OCI-LY7 (cell line): ENCODE results near the gene PPP1R7. TPM values are rescaled to one million over a fixed set of nuclear protein-coding genes. Genes with fewer than 3 reads are reported as not detected.

ENCODE experiments used
- BruUV-seq: library from RNA; stranded (reverse); fragments of 400-500 nt; replicated peaks from 2 replicates; lab custom pipeline; 2021; lab: Mats Ljungman, UMichigan
- CTCF ChIA-PET: fragments of 300-600 bp; sonication (Branson Sonifier 250); formaldehyde crosslinking; loops from one replicate; lab custom pipeline; 2022; ENCODE audit warnings: antibody characterized with exemption; ENCODE audit not compliant: unreplicated experiment; lab: Charles Lee
- POLR2A ChIA-PET: fragments of 300-600 bp; sonication (Branson Sonifier 250); formaldehyde crosslinking; loops from one replicate; lab custom pipeline; 2022; ENCODE audit warnings: antibody characterized with exemption; lab: Charles Lee
- DNase-seq: peaks from one replicate; pipeline ENCODE4 v3.0.0-alpha.2; 2015; ENCODE audit warnings: low spot score
- H2AFZ ChIP-seq: fragments of 200-600 bp; sonication (generic), shearing (Covaris generic); 2 replicates; pipeline ENCODE4 v1.6.1; 2014; ENCODE audit warnings: mild to moderate bottlenecking, antibody characterized with exemption, low read length, moderate library complexity
- H3K27ac ChIP-seq: fragments of 200-600 bp; sonication (generic); 2 replicates; pipeline ENCODE4 v1.5.1; 2014; ENCODE audit warnings: mixed run types, low read depth, mild to moderate bottlenecking, moderate library complexity, low read length, inconsistent platforms; ENCODE audit not compliant: poor library complexity, severe bottlenecking
- H3K36me3 ChIP-seq: fragments of 200-600 bp; sonication (generic); 2 replicates; pipeline ENCODE4 v1.6.1; 2014; ENCODE audit warnings: mild to moderate bottlenecking, antibody characterized with exemption, low read length, moderate library complexity, mixed read lengths; ENCODE audit not compliant: insufficient read depth
- H3K4me1 ChIP-seq: fragments of 200-600 bp; sonication (generic); 2 replicates; pipeline ENCODE4 v1.5.1; 2014; ENCODE audit warnings: mild to moderate bottlenecking, low read length; ENCODE audit not compliant: insufficient read depth, poor library complexity, severe bottlenecking
- H3K4me2 ChIP-seq: fragments of 200-600 bp; sonication (generic); 2 replicates; pipeline ENCODE4 v1.6.1; 2014; ENCODE audit warnings: mild to moderate bottlenecking, low read length
- H3K4me3 ChIP-seq: fragments of 200-600 bp; sonication (generic); 2 replicates; pipeline ENCODE4 v1.5.1; 2014; ENCODE audit warnings: mild to moderate bottlenecking, low read depth, low read length; ENCODE audit not compliant: poor library complexity, severe bottlenecking
- H3K79me2 ChIP-seq: fragments of 200-600 bp; sonication (generic); 2 replicates; pipeline ENCODE4 v1.6.1; 2016; ENCODE audit warnings: low read depth, mild to moderate bottlenecking, low read length, moderate library complexity, mixed read lengths; ENCODE audit not compliant: insufficient read depth
- H3K9me2 ChIP-seq: fragments of 200-600 bp; sonication (generic); 2 replicates; pipeline ENCODE4 v1.6.1; 2016; ENCODE audit warnings: mild to moderate bottlenecking, low read length, mixed read lengths; ENCODE audit not compliant: insufficient read depth
- H3K9me3 ChIP-seq: fragments of 200-600 bp; sonication (generic); 2 replicates; pipeline ENCODE4 v1.6.1; 2014; ENCODE audit warnings: mild to moderate bottlenecking, mixed run types, low read length, mixed read lengths
- H4K20me1 ChIP-seq: fragments of 200-600 bp; sonication (generic); 2 replicates; pipeline ENCODE4 v1.6.1; 2014; ENCODE audit warnings: mild to moderate bottlenecking, antibody characterized with exemption, low read length, moderate library complexity, mixed read lengths; ENCODE audit not compliant: insufficient read depth
- EZH2phosphoT487 ChIP-seq: fragments of 200-600 bp; sonication (generic); IDR thresholded peaks from 2 replicates; pipeline ENCODE4 v1.6.1; 2018; ENCODE audit warnings: low read depth, borderline replicate concordance, mild to moderate bottlenecking, mixed run types, antibody characterized with exemption, low read length, moderate library complexity, mixed read lengths
- intact Hi-C: fragments of 100-400 bp; cut with micrococcal nuclease; formaldehyde crosslinking; loops from one replicate; pipeline ENCODE4 v1.10.0; 2022; ENCODE audit not compliant: unreplicated experiment
- total RNA-seq, 2 experiments: library from RNA; depleted of rRNA in 1 of 2; stranded (reverse); fragments of >200 nt in 1 of 2; shearing (Covaris generic) in 1 of 2; gene quantifications; 2 replicates each; pipeline ENCODE4 v1.2.3, GENCODE V29; 2014 to 2022
- TF ChIP-seq, protein P1 (sequence below): fragments of 200-600 bp; sonication (generic); conservative IDR thresholded peaks from 2 replicates; pipeline ENCODE4 v1.5.1; 2014; ENCODE audit warnings: mild to moderate bottlenecking, antibody characterized with exemption, low read length, moderate library complexity, mixed read lengths

PPP1R7 gene
- total RNA-seq, 2 experiments from 2014 or later = 46.0 to 82.0 TPM

DNA sequence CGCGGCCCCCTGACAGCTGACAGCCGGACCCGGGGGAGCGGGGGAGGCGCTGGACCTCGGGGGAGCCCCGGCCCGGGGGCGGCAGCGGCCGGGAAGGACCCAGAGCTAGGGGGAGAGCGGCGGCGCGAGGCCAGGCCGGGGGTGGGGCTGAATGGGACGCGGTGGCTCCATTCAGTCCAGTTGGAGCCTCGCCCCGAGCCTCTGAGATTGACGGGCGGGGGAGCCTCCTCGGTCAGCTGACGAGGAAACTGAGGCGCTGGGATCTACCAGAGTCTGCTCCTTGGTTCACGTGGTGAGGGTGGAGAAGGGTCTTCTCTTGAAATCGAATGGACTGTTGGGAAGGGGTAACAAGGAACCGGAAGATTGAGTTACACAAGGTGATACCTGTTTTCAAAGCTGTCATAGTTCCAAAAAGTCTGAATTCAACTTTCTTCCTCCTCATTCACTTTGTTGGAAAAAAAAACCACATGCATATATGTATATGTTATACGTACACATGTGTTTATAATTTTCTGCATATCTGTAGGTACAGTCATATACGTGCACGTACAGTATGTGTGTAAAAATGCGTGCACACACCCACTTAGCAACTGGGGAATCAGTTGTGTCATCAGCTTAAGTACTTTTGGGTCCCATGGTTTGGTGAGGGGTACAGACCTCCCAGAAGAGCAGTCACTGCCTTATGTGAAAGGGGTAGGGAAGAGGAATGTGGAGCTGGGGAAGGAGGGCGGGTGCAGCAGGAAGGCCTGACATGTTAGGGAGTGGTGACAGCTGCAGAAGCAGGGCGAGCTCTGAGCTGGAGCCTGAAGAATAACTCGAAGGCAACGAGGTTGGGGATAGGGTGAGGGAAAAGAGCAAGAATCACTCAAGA is 628 bp downstream of the PPP1R7 start:
- Histone ChIP-seq H3K36me3 (peaks cover 16% of the 10 kb centered on the region), H3K4me3 (peak overlapping the region; percentile 94), H3K4me2 (peak overlapping the region; percentile 95), H3K9me2 (no peaks in the 10 kb centered on the region), H3K4me1 (peaks cover 37% of the 10 kb centered on the region), H4K20me1 (peaks cover 16% of the 10 kb centered on the region), H3K79me2 (peaks cover 39% of the 10 kb centered on the region; the same call in 1 of the 2 replicates), H3K27ac (peak overlapping the region; percentile 23), H3K9me3 (no peaks in the 10 kb centered on the region), H2AFZ (peak overlapping the region; percentile 86)
- ChIA-PET CTCF (no interaction called here), POLR2A (interaction anchor here (0.6 to 0.9 kb wide), 4 partner anchors 10 to 355 kb away, joined by 3 to 8 read pairs (median 3); no protein-coding TSS in a partner anchor)
- no TSS peak for BruUV-seq
- TF ChIP-seq, protein P1, sequence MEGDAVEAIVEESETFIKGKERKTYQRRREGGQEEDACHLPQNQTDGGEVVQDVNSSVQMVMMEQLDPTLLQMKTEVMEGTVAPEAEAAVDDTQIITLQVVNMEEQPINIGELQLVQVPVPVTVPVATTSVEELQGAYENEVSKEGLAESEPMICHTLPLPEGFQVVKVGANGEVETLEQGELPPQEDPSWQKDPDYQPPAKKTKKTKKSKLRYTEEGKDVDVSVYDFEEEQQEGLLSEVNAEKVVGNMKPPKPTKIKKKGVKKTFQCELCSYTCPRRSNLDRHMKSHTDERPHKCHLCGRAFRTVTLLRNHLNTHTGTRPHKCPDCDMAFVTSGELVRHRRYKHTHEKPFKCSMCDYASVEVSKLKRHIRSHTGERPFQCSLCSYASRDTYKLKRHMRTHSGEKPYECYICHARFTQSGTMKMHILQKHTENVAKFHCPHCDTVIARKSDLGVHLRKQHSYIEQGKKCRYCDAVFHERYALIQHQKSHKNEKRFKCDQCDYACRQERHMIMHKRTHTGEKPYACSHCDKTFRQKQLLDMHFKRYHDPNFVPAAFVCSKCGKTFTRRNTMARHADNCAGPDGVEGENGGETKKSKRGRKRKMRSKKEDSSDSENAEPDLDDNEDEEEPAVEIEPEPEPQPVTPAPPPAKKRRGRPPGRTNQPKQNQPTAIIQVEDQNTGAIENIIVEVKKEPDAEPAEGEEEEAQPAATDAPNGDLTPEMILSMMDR = 0 out of 2 replicates have a peak, but pooled peaks have one; percentile 14
- no peak for TF ChIP-seq EZH2phosphoT487
- DNase-seq = peak; percentile 16
- intact Hi-C loops = loop anchor here (1.0 kb wide), 1 partner anchor 49 kb away; the partner anchor contains the start of gene MTERF4

- peaks cover 19% of the 10 kb centered on the region for H3K36me3 ChIP-seq
- no peaks in the 10 kb centered on the region for H3K9me3 ChIP-seq
- peak overlapping the region; percentile 95; the same call in 1 of the 2 replicates for H3K4me2 ChIP-seq
- DNase-seq = no peak
- intact Hi-C loops = no loop called here
- H3K27ac ChIP-seq = no peak overlapping the region
- TF ChIP-seq, protein P1 = no peak
- no peak for TF ChIP-seq EZH2phosphoT487
- peaks cover 27% of the 10 kb centered on the region for H3K4me1 ChIP-seq
- H3K79me2 ChIP-seq = peaks cover 29% of the 10 kb centered on the region; the same call in 1 of the 2 replicates
- ChIA-PET POLR2A (interaction anchor here (0.5 to 0.9 kb wide), 2 partner anchors 11 to 140 kb away, joined by 3 read pairs; no protein-coding TSS in a partner anchor), CTCF (no interaction called here)
- H4K20me1 ChIP-seq = peaks cover 13% of the 10 kb centered on the region
- H2AFZ ChIP-seq = no peak overlapping the region
- H3K4me3 ChIP-seq = no peak overlapping the region
- BruUV-seq = no TSS peak
- H3K9me2 ChIP-seq = no peaks in the 10 kb centered on the region
Observed at GRCh38 chr2:241151934-241152660, 1.8 kb downstream of the PPP1R7 start.
